ENCODE data around the gene HOXB3.

DNA sequence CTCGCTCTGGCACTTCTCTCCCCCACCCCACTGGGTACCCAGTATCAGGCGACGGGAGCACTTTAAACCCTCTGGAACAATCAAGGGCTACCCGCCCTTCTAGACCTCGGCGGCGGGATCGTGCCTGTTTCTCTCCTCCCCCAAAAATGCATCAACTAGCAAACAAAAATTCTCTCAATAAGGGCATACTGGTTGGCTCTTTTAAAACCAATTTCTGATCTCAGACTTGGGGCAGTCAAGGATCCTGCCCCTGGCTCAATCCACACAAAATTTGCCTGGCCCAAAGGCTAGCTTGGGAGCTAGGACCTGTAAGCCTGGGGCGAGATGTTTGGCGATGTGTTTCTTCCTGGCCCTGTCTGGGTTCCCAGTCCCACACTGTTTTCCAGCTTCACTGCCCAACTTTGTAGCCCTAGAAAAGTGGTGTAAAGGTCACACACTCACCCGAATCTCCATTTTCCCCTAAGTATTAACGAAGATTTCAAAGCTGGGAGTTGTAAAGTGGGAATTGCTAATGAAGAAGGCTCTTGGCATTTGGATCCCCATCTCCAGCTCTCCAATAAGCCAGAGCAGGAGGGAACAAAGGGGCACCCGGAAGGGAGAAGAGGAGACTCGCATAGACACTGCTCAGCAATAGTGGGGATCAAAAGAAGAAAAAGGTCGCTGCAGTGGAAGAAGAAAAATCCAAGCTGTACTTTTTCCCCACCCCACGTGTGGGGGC lies 30.8 kb downstream of the HOXB3 start:
- TF ChIP-seq, protein P1, sequence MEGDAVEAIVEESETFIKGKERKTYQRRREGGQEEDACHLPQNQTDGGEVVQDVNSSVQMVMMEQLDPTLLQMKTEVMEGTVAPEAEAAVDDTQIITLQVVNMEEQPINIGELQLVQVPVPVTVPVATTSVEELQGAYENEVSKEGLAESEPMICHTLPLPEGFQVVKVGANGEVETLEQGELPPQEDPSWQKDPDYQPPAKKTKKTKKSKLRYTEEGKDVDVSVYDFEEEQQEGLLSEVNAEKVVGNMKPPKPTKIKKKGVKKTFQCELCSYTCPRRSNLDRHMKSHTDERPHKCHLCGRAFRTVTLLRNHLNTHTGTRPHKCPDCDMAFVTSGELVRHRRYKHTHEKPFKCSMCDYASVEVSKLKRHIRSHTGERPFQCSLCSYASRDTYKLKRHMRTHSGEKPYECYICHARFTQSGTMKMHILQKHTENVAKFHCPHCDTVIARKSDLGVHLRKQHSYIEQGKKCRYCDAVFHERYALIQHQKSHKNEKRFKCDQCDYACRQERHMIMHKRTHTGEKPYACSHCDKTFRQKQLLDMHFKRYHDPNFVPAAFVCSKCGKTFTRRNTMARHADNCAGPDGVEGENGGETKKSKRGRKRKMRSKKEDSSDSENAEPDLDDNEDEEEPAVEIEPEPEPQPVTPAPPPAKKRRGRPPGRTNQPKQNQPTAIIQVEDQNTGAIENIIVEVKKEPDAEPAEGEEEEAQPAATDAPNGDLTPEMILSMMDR (IDR thresholded peaks at IDR 0.05), result no peak
- TF ChIP-seq POLR2A (IDR thresholded peaks at IDR 0.05), result no peak
